IMR-90 (cell line): ENCODE results near the gene EHD4. TPM values are rescaled to one million over a fixed set of nuclear protein-coding genes. Genes with fewer than 3 reads are reported as not detected.

Source experiments
- ATAC-seq: fragments of 200-7000 bp; cut with Tn5 transposase; 2 replicates; pipeline ENCODE4 v1.9.1; 2020; ENCODE audit warnings: low read depth, mild to moderate bottlenecking, moderate library complexity
- BruUV-seq: library from RNA; stranded (reverse); fragments of 400-500 nt; replicated peaks from 2 replicates; lab custom pipeline; 2021; lab: Mats Ljungman, UMichigan
- CTCF ChIA-PET: fragments of 300-600 bp; formaldehyde crosslinking; extraction: SDS; loops from one replicate; lab custom pipeline; 2021; ENCODE audit warnings: antibody characterized with exemption; lab: Yijun Ruan, JAX
- POLR2A ChIA-PET: fragments of 300-600 bp; sonication (Branson Sonifier 250); formaldehyde crosslinking; loops from one replicate; lab custom pipeline; 2022; ENCODE audit warnings: antibody characterized with exemption; ENCODE audit not compliant: unreplicated experiment; lab: Charles Lee
- DNase-seq: peaks from one replicate; pipeline ENCODE4 v3.0.0; 2013
- H2AFZ ChIP-seq: replicated peaks from 2 replicates; pipeline ENCODE3; 2013; ENCODE audit warnings: low read length, mild to moderate bottlenecking; ENCODE audit not compliant: poor library complexity
- H2AK5ac ChIP-seq: 2 replicates; pipeline ENCODE4 v1.6.1; 2013; ENCODE audit warnings: low read depth, low read length, inconsistent platforms
- H2AK9ac ChIP-seq: replicated peaks from 2 replicates; pipeline ENCODE3; 2013; ENCODE audit warnings: mild to moderate bottlenecking, low read depth, low read length, moderate library complexity; ENCODE audit not compliant: poor library complexity
- H2BK120ac ChIP-seq: 2 replicates; pipeline ENCODE4 v1.6.1; 2013; ENCODE audit warnings: low read depth, low read length, inconsistent platforms
- H2BK15ac ChIP-seq: 3 replicates; pipeline ENCODE4 v1.6.1; 2013; ENCODE audit warnings: low read depth, low read length, inconsistent platforms
- H2BK20ac ChIP-seq: 2 replicates; pipeline ENCODE4 v1.6.1; 2013; ENCODE audit warnings: low read depth, mild to moderate bottlenecking, inconsistent platforms, low read length, moderate library complexity
- H2BK5ac ChIP-seq: 2 replicates; pipeline ENCODE4 v1.6.1; 2013; ENCODE audit warnings: mild to moderate bottlenecking, low read depth, low read length, inconsistent platforms; ENCODE audit not compliant: poor library complexity, severe bottlenecking
- H3K14ac ChIP-seq: replicated peaks from 2 replicates; pipeline ENCODE4 v1.6.1; 2013; ENCODE audit warnings: low read depth, low read length, inconsistent platforms
- H3K18ac ChIP-seq: 2 replicates; pipeline ENCODE4 v1.6.1; 2013; ENCODE audit warnings: low read depth, low read length, control low read depth
- H3K23ac ChIP-seq: 2 replicates; pipeline ENCODE4 v1.6.1; 2013; ENCODE audit warnings: low read depth, low read length, inconsistent platforms
- H3K27ac ChIP-seq: 2 replicates; pipeline ENCODE4 v1.5.1; 2013; ENCODE audit warnings: mild to moderate bottlenecking, control low read depth, low read length; ENCODE audit not compliant: insufficient read depth
- H3K27me3 ChIP-seq: 2 replicates; pipeline ENCODE4 v1.6.1; 2013; ENCODE audit warnings: low read length; ENCODE audit not compliant: control insufficient read depth, insufficient read depth
- H3K36me3 ChIP-seq: 2 replicates; pipeline ENCODE4 v1.6.1; 2013; ENCODE audit warnings: low read length, mixed read lengths; ENCODE audit not compliant: control insufficient read depth, insufficient read depth
- H3K4ac ChIP-seq: 2 replicates; pipeline ENCODE4 v1.6.1; 2013; ENCODE audit warnings: low read depth, low read length, inconsistent platforms
- H3K4me1 ChIP-seq: 2 replicates; pipeline ENCODE4 v1.6.1; 2013; ENCODE audit warnings: low read length, mixed read lengths; ENCODE audit not compliant: control insufficient read depth, insufficient read depth
- H3K4me2 ChIP-seq: 2 replicates; pipeline ENCODE4 v1.6.1; 2013; ENCODE audit warnings: low read depth, mild to moderate bottlenecking, control low read depth, low read length, moderate library complexity
- H3K4me3 ChIP-seq: 2 replicates; pipeline ENCODE4 v1.5.1; 2013; ENCODE audit warnings: low read depth, mild to moderate bottlenecking, control low read depth, low read length, moderate library complexity; ENCODE audit not compliant: insufficient read depth
- H3K56ac ChIP-seq: 2 replicates; pipeline ENCODE4 v1.6.1; 2013; ENCODE audit warnings: low read length, inconsistent platforms; ENCODE audit not compliant: insufficient read depth; ENCODE audit errors: extremely low read depth
- H3K79me1 ChIP-seq, 2 experiments: 2 replicates each; pipeline ENCODE4 v1.6.1; 2013; ENCODE audit warnings: low read length in 2 of 2, inconsistent platforms in 1 of 2, low read depth in 1 of 2
- H3K9ac ChIP-seq: 2 replicates; pipeline ENCODE4 v1.6.1; 2013; ENCODE audit warnings: low read depth, low read length, control low read depth
- H3K9me1 ChIP-seq: 2 replicates; pipeline ENCODE4 v1.6.1; 2013; ENCODE audit warnings: low read length, inconsistent platforms; ENCODE audit not compliant: insufficient read depth
- H3K9me3 ChIP-seq: 2 replicates; pipeline ENCODE4 v1.6.1; 2013; ENCODE audit warnings: low read length; ENCODE audit not compliant: control insufficient read depth, insufficient read depth
- H4K20me1 ChIP-seq: 2 replicates; pipeline ENCODE4 v1.6.1; 2013; ENCODE audit warnings: low read length, inconsistent platforms; ENCODE audit not compliant: insufficient read depth
- H4K5ac ChIP-seq: 2 replicates; pipeline ENCODE4 v1.6.1; 2013; ENCODE audit warnings: mild to moderate bottlenecking, low read depth, low read length, control low read depth
- H4K8ac ChIP-seq, 2 experiments: 2 replicates each; pipeline ENCODE4 v1.6.1; 2013; ENCODE audit warnings: low read depth in 2 of 2, low read length in 2 of 2, control low read depth in 1 of 2, inconsistent platforms in 1 of 2
- H4K91ac ChIP-seq: 2 replicates; pipeline ENCODE4 v1.6.1; 2013; ENCODE audit warnings: low read depth, low read length, inconsistent platforms; ENCODE audit not compliant: insufficient read depth
- BHLHE40 ChIP-seq: fragments of 150-350 bp; IDR thresholded peaks from 2 replicates; pipeline ENCODE4 v1.6.1; 2016; ENCODE audit warnings: mild to moderate bottlenecking, low read depth, low read length
- CEBPB ChIP-seq: IDR thresholded peaks from 2 replicates; pipeline ENCODE4 v1.6.1; 2012; ENCODE audit warnings: low read depth, low read length, improper control_type of control experiment
- CTCF ChIP-seq: conservative IDR thresholded peaks from 2 replicates; pipeline ENCODE4 v1.5.1; 2012; ENCODE audit warnings: mild to moderate bottlenecking, low read depth, low read length, improper control_type of control experiment
- ELK1 ChIP-seq: fragments of 150-350 bp; IDR thresholded peaks from 2 replicates; pipeline ENCODE4 v1.6.1; 2016; ENCODE audit warnings: low read depth, mild to moderate bottlenecking, low read length, moderate library complexity, borderline replicate concordance
- FOS ChIP-seq: fragments of 150-350 bp; IDR thresholded peaks from 2 replicates; pipeline ENCODE4 v1.6.1; 2016; ENCODE audit warnings: low read depth, low read length
- MAFK ChIP-seq: IDR thresholded peaks from 2 replicates; pipeline ENCODE4 v1.6.1; 2012; ENCODE audit warnings: low read depth, low read length, improper control_type of control experiment
- MAZ ChIP-seq: IDR thresholded peaks from 2 replicates; pipeline ENCODE4 v1.6.1; 2012; ENCODE audit warnings: low read depth, mild to moderate bottlenecking, low read length, improper control_type of control experiment, moderate library complexity, borderline replicate concordance
- MXI1 ChIP-seq: IDR thresholded peaks from 2 replicates; pipeline ENCODE4 v1.6.1; 2012; ENCODE audit warnings: low read depth, mild to moderate bottlenecking, low read length, moderate library complexity, borderline replicate concordance
- NFE2L2 ChIP-seq: fragments of 150-350 bp; IDR thresholded peaks from 2 replicates; pipeline ENCODE4 v1.6.1; 2016; ENCODE audit warnings: low read depth, mild to moderate bottlenecking, low read length
- POLR2A ChIP-seq: IDR thresholded peaks from 2 replicates; pipeline ENCODE4 v1.6.1; 2012; ENCODE audit warnings: mild to moderate bottlenecking, low read depth, low read length
- RFX5 ChIP-seq: IDR thresholded peaks from 2 replicates; pipeline ENCODE4 v1.8.0; 2012; ENCODE audit warnings: low read depth, mild to moderate bottlenecking, low read length, moderate library complexity
- SMC3 ChIP-seq: fragments of 150-350 bp; IDR thresholded peaks from 2 replicates; pipeline ENCODE4 v1.6.1; 2016; ENCODE audit warnings: low read depth, mild to moderate bottlenecking, antibody characterized with exemption, low read length, moderate library complexity
- WGBS, 2 experiments: methylation state at CpG; one replicate each; pipeline versions ENCODE4 v1.1.5 to v1.1.7; 2013; ENCODE audit warnings: missing lambda C conversion rate in 2 of 2; ENCODE audit not compliant: insufficient read length in 1 of 2; ENCODE audit errors: extremely low coverage in 2 of 2; 5-methylcytosine and 5-hydroxymethylcytosine counted together
- dilution Hi-C: fragments of 300-500 bp; cut with HindIII; formaldehyde crosslinking; loops from one replicate; pipeline ENCODE4 v1.14.3; 2018; ENCODE audit warnings: low sequenced_read_pairs; ENCODE audit not compliant: unreplicated experiment
- in situ Hi-C: fragments of 300-500 bp; cut with MboI; formaldehyde crosslinking; loops from 3 replicates; pipeline ENCODE4 v1.14.3; 2019; ENCODE audit warnings: low sequenced_read_pairs, inconsistent platforms, mixed read lengths
- intact Hi-C: fragments of 100-400 bp; cut with micrococcal nuclease; formaldehyde crosslinking; loops from 2 replicates; pipeline ENCODE4 v1.10.0; 2022
- polyA plus RNA-seq, 3 experiments: library from polyadenylated mRNA; depleted of rRNA; stranded (reverse); fragments of >200 nt; gene quantifications; 2 replicates each; pipeline ENCODE4 v1.2.3, GENCODE V29; 2012; ENCODE audit warnings: low replicate concordance in 1 of 3
- total RNA-seq: library from RNA; depleted of rRNA; stranded (reverse); fragments of >200 nt; gene quantifications from 2 replicates; pipeline ENCODE4 v1.2.3, GENCODE V29; 2012

EHD4 gene
- total and polyA plus RNA-seq, 2 of the 4 experiments (the other 2 are of a cell fraction) = 21.0 to 29.0 TPM

GRCh38 chr15:41885841-41886240 lies 86.5 kb downstream of the EHD4 start:
- ChIA-PET CTCF (no interaction called here), POLR2A (no interaction called here)
- Histone ChIP-seq H3K9me3 (no peaks in the 10 kb centered on the region), H2AK9ac (peak overlapping the region; percentile 19), H2BK120ac (no peak overlapping the region), H3K18ac (no peak overlapping the region), H4K20me1 (peaks cover 8% of the 10 kb centered on the region; the same call in 1 of the 2 replicates), H3K9me1 (peaks cover 2% of the 10 kb centered on the region; the same call in 1 of the 2 replicates), H2AFZ (no peak overlapping the region), H3K36me3 (no peaks in the 10 kb centered on the region), H2BK20ac (no peak overlapping the region), H3K4me1 (0 out of 2 replicates have a peak, but pooled peaks cover 2% of the 10 kb centered on the region), H4K91ac (no peak overlapping the region), H4K8ac (no peak overlapping the region), H3K79me1 (no peaks in the 10 kb centered on the region), H2AK5ac (no peak overlapping the region), H3K4ac (no peak overlapping the region), H4K5ac (no peak overlapping the region), H3K9ac (no peak overlapping the region), H3K4me2 (no peak overlapping the region), H3K4me3 (no peak overlapping the region), H2BK15ac (no peak overlapping the region), H3K14ac (no peak overlapping the region), H3K23ac (no peak overlapping the region), H3K27ac (no peak overlapping the region), H3K56ac (no peak overlapping the region), H3K27me3 (peaks cover 17% of the 10 kb centered on the region), H2BK5ac (no peak overlapping the region)
- DNase-seq (no peak), ATAC-seq (no peak)
- intact Hi-C loops = no loop called here
- TF ChIP-seq POLR2A = no peak
- TF ChIP-seq MXI1 = no peak
- no peak for TF ChIP-seq MAFK
- TF ChIP-seq SMC3 = no peak
- no peak for TF ChIP-seq CTCF
- no peak for TF ChIP-seq RFX5
- TF ChIP-seq ELK1 = no peak
- TF ChIP-seq NFE2L2 = no peak
- no peak for TF ChIP-seq FOS
- no peak for TF ChIP-seq CEBPB
- TF ChIP-seq MAZ = no peak
- TF ChIP-seq BHLHE40 = no peak
- WGBS, 2 experiments = 92% methylated on average over 14 of the region's 14 CpGs; no CpG with 5 or more reads in 1 of the 2 experiments
- BruUV-seq = no TSS peak
- dilution Hi-C loops = no loop called here
- in situ Hi-C loops = no loop called here
